Esophagus squamous epithelium (tissue), 4 donors: ENCODE measurements around the gene TRABD2A.

Experiments
- CTCF ChIP-seq, 6 experiments: fragments of 450-650 bp in 4 of 6; fragments of 200-600 bp in 2 of 6; sonication (generic) in 2 of 6; IDR thresholded peaks; one replicate each; pipeline ENCODE4 v1.5.1; 2016 to 2019; ENCODE audit warnings: antibody characterized with exemption in 6 of 6, mild to moderate bottlenecking in 4 of 6, moderate library complexity in 4 of 6
- POLR2A ChIP-seq, 4 donors: fragments of 450-650 bp; IDR thresholded peaks; one replicate each; pipeline ENCODE4 v1.6.1; 2017; ENCODE audit warnings: antibody characterized with exemption in 4 of 4, mild to moderate bottlenecking in 4 of 4, moderate library complexity in 3 of 4

GRCh38 chr2:84847326-84848050, 33.4 kb downstream of the TRABD2A start:
- TF ChIP-seq CTCF (IDR thresholded peaks at IDR 0.05): no peak
- TF ChIP-seq POLR2A (IDR thresholded peaks at IDR 0.05): no peak
